ENCODE measurements around the gene KMT2C.

The KMT2C gene

DNA sequence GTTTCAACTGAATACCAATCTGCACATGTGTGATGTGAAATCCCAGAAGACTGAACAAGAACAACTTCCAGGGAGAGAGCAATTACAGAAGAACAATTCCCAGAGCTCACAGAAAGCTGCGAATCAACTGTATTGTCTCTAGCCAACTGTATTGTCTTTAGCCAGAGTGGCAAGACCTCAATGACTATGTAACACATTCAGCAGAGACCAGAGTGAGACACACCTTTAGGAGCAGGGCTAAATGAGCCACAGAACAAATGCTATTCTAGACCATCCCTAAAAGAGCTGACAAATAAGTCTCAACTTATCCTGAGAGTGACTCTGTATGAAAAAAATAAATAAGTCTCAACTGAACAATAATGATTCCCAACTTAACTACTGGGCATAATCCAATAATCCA, 72.0 kb downstream of the KMT2C start:
- no peak for TF ChIP-seq CTCF (IDR thresholded peaks at IDR 0.05)

DNA sequence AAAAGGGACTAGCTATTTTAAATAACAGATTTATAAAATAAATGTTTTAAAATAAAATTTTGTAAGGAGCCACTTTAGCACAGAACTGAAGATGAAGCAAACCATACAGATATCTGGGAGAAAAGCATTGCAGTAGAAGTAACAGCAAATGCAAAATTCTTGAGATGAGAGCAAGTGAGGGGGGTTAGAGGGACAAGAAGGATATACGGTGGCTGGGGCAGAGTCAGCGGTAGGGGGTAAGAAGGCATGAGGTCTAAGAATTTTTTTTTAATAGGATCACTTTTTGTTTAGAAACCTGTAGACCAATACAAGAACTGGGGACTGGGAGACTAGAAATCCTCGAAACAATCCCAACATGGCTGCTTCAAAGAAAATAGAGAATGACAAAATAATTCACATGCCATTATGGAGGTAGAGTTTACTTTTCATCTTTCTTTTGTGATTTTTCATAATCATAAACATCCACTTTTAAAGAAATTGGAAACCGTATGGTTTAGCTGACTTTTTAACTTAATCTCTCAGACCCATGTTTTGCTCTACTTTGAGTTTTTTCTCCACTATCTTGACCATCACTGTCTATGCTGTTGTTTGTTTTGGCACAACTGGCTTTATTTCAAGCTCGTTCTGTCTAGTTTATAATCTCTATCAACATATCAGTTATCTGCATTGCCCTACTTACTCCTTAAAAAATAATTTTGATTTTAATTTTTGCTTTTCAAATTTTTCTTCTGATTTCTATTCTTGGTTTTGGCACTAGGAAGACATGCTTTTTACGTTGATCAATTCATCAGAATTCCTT, 73.5 kb downstream of the KMT2C start:
- no peak for TF ChIP-seq CTCF (IDR thresholded peaks at IDR 0.05)

GRCh38 chr7:152355474-152356057, 80.2 kb downstream of the KMT2C start:
- no peak for TF ChIP-seq CTCF (IDR thresholded peaks at IDR 0.05)

DNA sequence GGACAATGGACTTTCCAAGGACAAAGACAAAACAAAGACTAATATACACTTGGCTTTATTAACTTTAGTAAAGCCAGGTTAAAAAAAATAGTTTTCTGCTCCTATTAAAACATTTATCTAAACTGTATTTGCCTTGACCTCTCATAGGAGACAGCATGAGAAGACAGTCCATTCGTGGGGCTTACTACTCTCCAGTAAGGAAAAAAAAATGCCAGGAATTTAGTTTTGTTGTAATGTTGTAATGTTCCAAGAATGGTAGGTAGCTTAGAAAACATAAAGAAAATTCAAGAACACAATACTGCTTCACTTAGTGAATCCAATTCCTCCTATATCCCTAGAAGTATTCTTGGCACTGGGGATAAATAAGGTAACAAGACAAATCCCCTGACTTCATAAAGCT, 81.7 kb downstream of the KMT2C start:
- TF ChIP-seq CTCF (IDR thresholded peaks at IDR 0.05), result no peak

DNA sequence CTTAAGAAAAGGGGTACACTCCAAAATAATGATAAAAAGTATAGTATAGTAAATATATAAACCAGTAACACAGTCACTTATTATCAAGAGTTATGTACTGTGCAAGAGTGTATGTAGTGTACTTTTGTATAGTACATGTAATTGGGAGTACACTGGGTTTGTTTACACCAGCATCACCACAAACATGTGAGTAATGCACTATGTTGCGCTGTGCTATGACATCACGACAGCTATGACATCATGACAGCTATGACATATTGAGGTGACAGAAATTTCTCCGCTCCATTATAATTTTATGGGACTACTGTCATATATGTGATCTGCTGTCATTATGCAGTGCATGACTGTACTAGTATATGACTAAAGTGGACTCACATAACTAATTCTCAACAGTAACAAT, 84.6 kb downstream of the KMT2C start:
- no peak for TF ChIP-seq CTCF (IDR thresholded peaks at IDR 0.05)

GRCh38 chr7:152347888-152348287, 87.9 kb downstream of the KMT2C start:
- TF ChIP-seq CTCF (IDR thresholded peaks at IDR 0.05), result no peak

GRCh38 chr7:152344253-152344652, 91.5 kb downstream of the KMT2C start:
- TF ChIP-seq CTCF (IDR thresholded peaks at IDR 0.05), result no peak

All from LNCAP (cell line).